GM12878 (cell line): ENCODE data around the gene DNAJB8. TPM values are rescaled to one million over a fixed set of nuclear protein-coding genes. Genes with fewer than 3 reads are reported as not detected.

Source experiments
- ATAC-seq: fragments of 200-7000 bp; cut with Tn5 transposase; 3 replicates; pipeline ENCODE4 v1.9.1; 2020; ENCODE audit warnings: mild to moderate bottlenecking, moderate library complexity
- BruUV-seq: library from RNA; stranded (reverse); fragments of 400-500 nt; replicated peaks from 2 replicates; lab custom pipeline; 2021; lab: Mats Ljungman, UMichigan
- CTCF ChIA-PET: fragments of 300-600 bp; sonication (Branson Sonifier 250); formaldehyde crosslinking; extraction: SDS; loops from one replicate; lab custom pipeline; 2021; ENCODE audit warnings: inconsistent platforms; lab: Yijun Ruan, JAX
- POLR2A ChIA-PET: fragments of 350-600 bp; formaldehyde crosslinking; extraction: SDS; loops from one replicate; lab custom pipeline; 2021; ENCODE audit warnings: inconsistent platforms; lab: Charles Lee
- RAD21 ChIA-PET: fragments of 300-600 bp; sonication (Branson Sonifier 250); formaldehyde crosslinking; loops from one replicate; lab custom pipeline; 2023; ENCODE audit warnings: antibody characterized with exemption; ENCODE audit not compliant: unreplicated experiment; lab: Charles Lee
- SMC1A ChIA-PET: fragments of 300-600 bp; sonication (Branson Sonifier 250); formaldehyde crosslinking; loops from one replicate; lab custom pipeline; 2023; ENCODE audit not compliant: unreplicated experiment, uncharacterized antibody; lab: Charles Lee
- DNase-seq: peaks from one replicate; pipeline ENCODE4 v3.0.0-alpha.2; 2011; ENCODE audit warnings: low read depth, low spot score
- FAIRE-seq: peaks from 3 replicates; lab custom pipeline; 2011; peaks lifted over from hg19 to GRCh38; lab: Jason Lieb, UNC
- H2AFZ ChIP-seq: 2 replicates; pipeline ENCODE4 v1.6.0; 2011; ENCODE audit warnings: low read depth, low read length, control low read depth; ENCODE audit not compliant: control insufficient read depth
- H3K27ac ChIP-seq: 2 replicates; pipeline ENCODE4 v1.5.1; 2011; ENCODE audit warnings: control low read depth; ENCODE audit not compliant: control insufficient read depth, insufficient read depth
- H3K27me3 ChIP-seq, 2 experiments: replicated peaks in 1 of 2; 2 replicates each; pipeline versions ENCODE4 v1.6.0 to v1.6.1; 2011; ENCODE audit warnings: low read length in 1 of 2; ENCODE audit not compliant: control insufficient read depth in 2 of 2, insufficient read depth in 2 of 2
- H3K36me3 ChIP-seq, 2 experiments: 2 replicates each; pipeline ENCODE4 v1.5.1; 2011; ENCODE audit warnings: low read length in 1 of 2; ENCODE audit not compliant: control insufficient read depth in 2 of 2, insufficient read depth in 2 of 2
- H3K4me1 ChIP-seq: 2 replicates; pipeline ENCODE4 v1.6.1; 2011; ENCODE audit warnings: mild to moderate bottlenecking, low read length, moderate library complexity, mixed read lengths; ENCODE audit not compliant: control insufficient read depth, insufficient read depth
- H3K4me2 ChIP-seq: 2 replicates; pipeline ENCODE4 v1.6.0; 2011; ENCODE audit warnings: control low read depth; ENCODE audit not compliant: control insufficient read depth, insufficient read depth
- H3K4me3 ChIP-seq: fragments of 200-600 bp; sonication (generic); 2 replicates; pipeline ENCODE4 v1.5.1; 2016
- H3K79me2 ChIP-seq: 2 replicates; pipeline ENCODE4 v1.6.0; 2011; ENCODE audit warnings: low read length; ENCODE audit not compliant: control insufficient read depth, insufficient read depth
- H3K9ac ChIP-seq: 2 replicates; pipeline ENCODE4 v1.8.0; 2011; ENCODE audit warnings: low read length, control low read depth, mixed read lengths; ENCODE audit not compliant: control insufficient read depth, insufficient read depth
- H3K9me3 ChIP-seq: replicated peaks from 3 replicates; pipeline ENCODE4 v1.5.1; 2011; ENCODE audit warnings: mild to moderate bottlenecking, low read length; ENCODE audit not compliant: control insufficient read depth, insufficient read depth
- H4K20me1 ChIP-seq: 2 replicates; pipeline ENCODE4 v1.6.0; 2011; ENCODE audit not compliant: control insufficient read depth, insufficient read depth
- BCL11A ChIP-seq: IDR thresholded peaks from 2 replicates; pipeline ENCODE4 v1.6.1; 2011; ENCODE audit warnings: low read depth, low read length
- HDAC2 ChIP-seq: fragments of 200-600 bp; sonication (generic); IDR thresholded peaks from 2 replicates; pipeline ENCODE4 v1.6.1; 2017
- IKZF1 ChIP-seq: fragments of 450-650 bp; conservative IDR thresholded peaks from 2 replicates; pipeline ENCODE4 v1.6.1; 2017; ENCODE audit warnings: antibody characterized with exemption, mild to moderate bottlenecking
- KDM1A ChIP-seq: fragments of 200-600 bp; sonication (generic); IDR thresholded peaks from 2 replicates; pipeline ENCODE4 v1.6.1; 2016; ENCODE audit warnings: borderline replicate concordance
- MEF2A ChIP-seq: IDR thresholded peaks from 2 replicates; pipeline ENCODE4 v1.6.1; 2011; ENCODE audit warnings: low read depth, mild to moderate bottlenecking, low read length, moderate library complexity; ENCODE audit not compliant: insufficient read depth
- POLR2AphosphoS2 ChIP-seq: IDR thresholded peaks from 2 replicates; pipeline ENCODE4 v1.6.1; 2011; ENCODE audit warnings: low read depth, mild to moderate bottlenecking, low read length, improper control_type of control experiment, moderate library complexity
- RAD21 ChIP-seq: IDR thresholded peaks from 2 replicates; pipeline ENCODE4 v1.6.1; 2011; ENCODE audit warnings: mild to moderate bottlenecking, low read depth, low read length, moderate library complexity; ENCODE audit not compliant: insufficient read depth
- RBBP5 ChIP-seq: fragments of 200-600 bp; sonication (generic); conservative IDR thresholded peaks from 2 replicates; pipeline ENCODE4 v1.6.1; 2016
- RELA ChIP-seq: fragments of 450-650 bp; IDR thresholded peaks from 2 replicates; pipeline ENCODE4 v1.8.0; 2014; ENCODE audit warnings: borderline replicate concordance; ENCODE audit not compliant: partially characterized antibody
- SREBF2 ChIP-seq: IDR thresholded peaks from 2 replicates; pipeline ENCODE4 v1.6.1; 2012; ENCODE audit warnings: mild to moderate bottlenecking, low read length
- SUZ12 ChIP-seq: fragments of 200-600 bp; sonication (generic); IDR thresholded peaks from one replicate; pipeline ENCODE4 v1.6.1; 2018; ENCODE audit warnings: antibody characterized with exemption, mild to moderate bottlenecking; ENCODE audit not compliant: unreplicated experiment
- TARDBP ChIP-seq: IDR thresholded peaks from 2 replicates; pipeline ENCODE4 v1.6.1; 2016; ENCODE audit warnings: borderline replicate concordance
- TBL1XR1 ChIP-seq: IDR thresholded peaks from 2 replicates; pipeline ENCODE4 v1.6.1; 2012; ENCODE audit warnings: low read depth, low read length, improper control_type of control experiment
- WGBS: methylation state at CpG from one replicate; pipeline ENCODE4 v1.1.6; 2016; ENCODE audit warnings: low lambda C conversion rate; ENCODE audit not compliant: insufficient replicate concordance, insufficient coverage; ENCODE audit errors: missing lambda C conversion rate; 5-methylcytosine and 5-hydroxymethylcytosine counted together
- in situ Hi-C: fragments of 300-500 bp; cut with MboI; formaldehyde crosslinking; loops from 9 replicates; pipeline ENCODE4 v1.14.3; 2018; ENCODE audit warnings: mixed read lengths
- intact Hi-C: fragments of 100-400 bp; cut with micrococcal nuclease; formaldehyde crosslinking; loops from one replicate; pipeline ENCODE4 v1.14.2; 2022; ENCODE audit not compliant: unreplicated experiment
- polyA plus RNA-seq, 11 experiments: library from polyadenylated mRNA; depleted of rRNA in 4 of 11; unstranded in 6 of 11; stranded (reverse) in 5 of 11; fragments of >200 nt; fragmentation: Nextera tagmentation in 4 of 11; fragmentation: Illumina TruSeq in 1 of 11; extraction: Ambion mirVana in 4 of 11; extraction: Trizol in 1 of 11; gene quantifications; 1 replicate in 1 of 11; 2 replicates in 10 of 11; pipeline versions ENCODE4 v1.2.1 to v1.2.3, GENCODE V29; 2011 to 2016; ENCODE audit warnings: inconsistent platforms in 2 of 11, missing spikeins in 2 of 11, low read depth in 1 of 11
- total RNA-seq, 4 experiments: library from RNA; depleted of rRNA in 3 of 4; stranded (reverse); fragments of >200 nt in 3 of 4; fragmentation: Illumina TruSeq in 1 of 4; extraction: Trizol in 1 of 4; gene quantifications; 2 replicates each; pipeline versions ENCODE4 v1.2.1 to v1.2.3, GENCODE V29; 2013 to 2021
- TF ChIP-seq, protein P1 (sequence below): fragments of 450-650 bp; IDR thresholded peaks from 2 replicates; pipeline ENCODE4 v1.6.1; 2016; ENCODE audit warnings: mild to moderate bottlenecking
- TF ChIP-seq, protein P2 (sequence below): fragments of 450-650 bp; formaldehyde crosslinking; IDR thresholded peaks from 2 replicates; pipeline ENCODE4 v1.5.0; 2022; ENCODE audit warnings: mild to moderate bottlenecking, missing genetic modification characterization
- TF ChIP-seq, protein P3 (sequence below): fragments of 450-650 bp; IDR thresholded peaks from 2 replicates; pipeline ENCODE4 v1.6.1; 2017; ENCODE audit warnings: low read depth, mild to moderate bottlenecking, moderate library complexity

Gene DNAJB8
- total and polyA plus RNA-seq, 10 of the 15 experiments (the other 5 are each of a cell fraction or from before 2014, with no cell fraction given): not detected

DNA sequence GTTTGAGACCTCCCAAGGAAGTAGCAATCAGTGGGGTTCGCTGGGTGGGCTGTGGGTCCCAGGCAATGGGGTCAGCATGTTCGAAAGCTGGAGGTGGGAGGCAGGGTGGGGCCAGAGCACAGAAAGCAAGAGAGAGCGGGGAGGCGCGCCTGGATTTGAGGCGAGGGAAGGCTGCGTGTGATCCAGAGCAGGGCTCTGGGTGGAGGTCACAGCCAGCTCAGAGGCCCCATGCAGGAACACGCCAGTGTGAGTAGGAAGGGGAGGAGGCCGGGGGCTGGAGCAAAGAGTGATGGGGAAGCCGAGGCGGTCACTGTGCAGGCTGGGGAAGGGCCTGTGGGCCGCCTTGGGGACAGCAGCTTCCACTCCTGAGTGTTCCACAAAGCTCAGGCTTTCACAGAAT lies 8.8 kb downstream of the DNAJB8 start:
- H3K79me2 ChIP-seq: no peaks in the 10 kb centered on the region
- H4K20me1 ChIP-seq: no peaks in the 10 kb centered on the region
- TF ChIP-seq, protein P1, sequence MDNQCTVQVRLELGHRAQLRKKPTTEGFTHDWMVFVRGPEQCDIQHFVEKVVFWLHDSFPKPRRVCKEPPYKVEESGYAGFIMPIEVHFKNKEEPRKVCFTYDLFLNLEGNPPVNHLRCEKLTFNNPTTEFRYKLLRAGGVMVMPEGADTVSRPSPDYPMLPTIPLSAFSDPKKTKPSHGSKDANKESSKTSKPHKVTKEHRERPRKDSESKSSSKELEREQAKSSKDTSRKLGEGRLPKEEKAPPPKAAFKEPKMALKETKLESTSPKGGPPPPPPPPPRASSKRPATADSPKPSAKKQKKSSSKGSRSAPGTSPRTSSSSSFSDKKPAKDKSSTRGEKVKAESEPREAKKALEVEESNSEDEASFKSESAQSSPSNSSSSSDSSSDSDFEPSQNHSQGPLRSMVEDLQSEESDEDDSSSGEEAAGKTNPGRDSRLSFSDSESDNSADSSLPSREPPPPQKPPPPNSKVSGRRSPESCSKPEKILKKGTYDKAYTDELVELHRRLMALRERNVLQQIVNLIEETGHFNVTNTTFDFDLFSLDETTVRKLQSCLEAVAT: no peak
- TF ChIP-seq, protein P2, sequence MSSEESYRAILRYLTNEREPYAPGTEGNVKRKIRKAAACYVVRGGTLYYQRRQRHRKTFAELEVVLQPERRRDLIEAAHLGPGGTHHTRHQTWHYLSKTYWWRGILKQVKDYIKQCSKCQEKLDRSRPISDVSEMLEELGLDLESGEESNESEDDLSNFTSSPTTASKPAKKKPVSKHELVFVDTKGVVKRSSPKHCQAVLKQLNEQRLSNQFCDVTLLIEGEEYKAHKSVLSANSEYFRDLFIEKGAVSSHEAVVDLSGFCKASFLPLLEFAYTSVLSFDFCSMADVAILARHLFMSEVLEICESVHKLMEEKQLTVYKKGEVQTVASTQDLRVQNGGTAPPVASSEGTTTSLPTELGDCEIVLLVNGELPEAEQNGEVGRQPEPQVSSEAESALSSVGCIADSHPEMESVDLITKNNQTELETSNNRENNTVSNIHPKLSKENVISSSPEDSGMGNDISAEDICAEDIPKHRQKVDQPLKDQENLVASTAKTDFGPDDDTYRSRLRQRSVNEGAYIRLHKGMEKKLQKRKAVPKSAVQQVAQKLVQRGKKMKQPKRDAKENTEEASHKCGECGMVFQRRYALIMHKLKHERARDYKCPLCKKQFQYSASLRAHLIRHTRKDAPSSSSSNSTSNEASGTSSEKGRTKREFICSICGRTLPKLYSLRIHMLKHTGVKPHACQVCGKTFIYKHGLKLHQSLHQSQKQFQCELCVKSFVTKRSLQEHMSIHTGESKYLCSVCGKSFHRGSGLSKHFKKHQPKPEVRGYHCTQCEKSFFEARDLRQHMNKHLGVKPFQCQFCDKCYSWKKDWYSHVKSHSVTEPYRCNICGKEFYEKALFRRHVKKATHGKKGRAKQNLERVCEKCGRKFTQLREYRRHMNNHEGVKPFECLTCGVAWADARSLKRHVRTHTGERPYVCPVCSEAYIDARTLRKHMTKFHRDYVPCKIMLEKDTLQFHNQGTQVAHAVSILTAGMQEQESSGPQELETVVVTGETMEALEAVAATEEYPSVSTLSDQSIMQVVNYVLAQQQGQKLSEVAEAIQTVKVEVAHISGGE (CRISPR knock-in tag): no peak
- TF ChIP-seq KDM1A (no peak), RBBP5 (no peak), IKZF1 (no peak), POLR2AphosphoS2 (no peak), MEF2A (no peak), HDAC2 (no peak), RAD21 (no peak), BCL11A (no peak), TBL1XR1 (no peak), SREBF2 (no peak), SUZ12 (no peak), TARDBP (no peak), RELA (no peak)
- TF ChIP-seq, protein P3, sequence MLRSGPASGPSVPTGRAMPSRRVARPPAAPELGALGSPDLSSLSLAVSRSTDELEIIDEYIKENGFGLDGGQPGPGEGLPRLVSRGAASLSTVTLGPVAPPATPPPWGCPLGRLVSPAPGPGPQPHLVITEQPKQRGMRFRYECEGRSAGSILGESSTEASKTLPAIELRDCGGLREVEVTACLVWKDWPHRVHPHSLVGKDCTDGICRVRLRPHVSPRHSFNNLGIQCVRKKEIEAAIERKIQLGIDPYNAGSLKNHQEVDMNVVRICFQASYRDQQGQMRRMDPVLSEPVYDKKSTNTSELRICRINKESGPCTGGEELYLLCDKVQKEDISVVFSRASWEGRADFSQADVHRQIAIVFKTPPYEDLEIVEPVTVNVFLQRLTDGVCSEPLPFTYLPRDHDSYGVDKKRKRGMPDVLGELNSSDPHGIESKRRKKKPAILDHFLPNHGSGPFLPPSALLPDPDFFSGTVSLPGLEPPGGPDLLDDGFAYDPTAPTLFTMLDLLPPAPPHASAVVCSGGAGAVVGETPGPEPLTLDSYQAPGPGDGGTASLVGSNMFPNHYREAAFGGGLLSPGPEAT: no peak

More for the DNA sequence above, 8.8 kb downstream of the DNAJB8 start:
- Histone ChIP-seq H3K27me3 (peaks cover 3% of the 10 kb centered on the region in 2 experiments; a peak in 3 of 4 replicates), H3K4me3 (no peak overlapping the region), H3K9ac (no peak overlapping the region), H3K4me2 (no peak overlapping the region), H3K9me3 (no peaks in the 10 kb centered on the region), H3K36me3 (no peaks in the 10 kb centered on the region), H3K27ac (no peak overlapping the region), H3K4me1 (no peaks in the 10 kb centered on the region), H2AFZ (no peak overlapping the region)
- SMC1A ChIA-PET: no interaction called here
- intact Hi-C loops: no loop called here
- ATAC-seq: no peak
- no peak for FAIRE-seq
- in situ Hi-C loops: no loop called here
- DNase-seq: no peak
- POLR2A ChIA-PET: no interaction called here
- RAD21 ChIA-PET: interaction anchor here (0.5 kb wide), 1 partner anchor 42 kb away, joined by 3 read pairs; no protein-coding TSS in a partner anchor
- BruUV-seq: no TSS peak
- WGBS: 50% methylated on average over 12 of the region's 12 CpGs
- CTCF ChIA-PET: no interaction called here
